Erythroblast (primary cell): ENCODE measurements around the gene CHST10.

Source experiments
- GATA1 ChIP-seq: IDR thresholded peaks from 2 replicates; pipeline ENCODE4 v1.6.1; 2011; ENCODE audit warnings: low read depth, mild to moderate bottlenecking, control low read depth, low read length, moderate library complexity
- POLR2A ChIP-seq: IDR thresholded peaks from 2 replicates; pipeline ENCODE4 v1.6.1; 2011; ENCODE audit warnings: mild to moderate bottlenecking, low read length

DNA sequence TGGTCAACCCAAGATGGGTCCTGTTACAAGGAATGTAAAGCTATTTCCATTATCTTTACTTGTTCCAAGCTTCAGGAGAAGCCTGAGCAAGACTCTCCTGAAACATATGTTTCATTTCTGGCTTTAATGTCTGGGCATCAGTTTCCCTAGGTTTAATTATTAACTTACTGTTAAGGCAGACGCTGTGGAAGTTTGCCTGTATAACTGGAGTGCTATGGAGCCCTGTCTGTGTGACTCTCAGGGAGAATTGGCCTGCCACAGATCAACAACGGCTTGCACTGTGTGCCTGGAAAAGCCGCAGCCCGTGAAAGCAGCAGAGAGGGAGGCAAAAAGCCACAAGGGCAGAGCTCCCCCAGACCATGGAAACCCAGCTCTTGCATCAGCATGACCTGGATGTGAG is 73.0 kb downstream of the CHST10 start:
- no peak for TF ChIP-seq POLR2A
- TF ChIP-seq GATA1, result no peak
